SU-DHL-6 (cell line): ENCODE results near the gene SLC35B2.

Experiments used
- H2AFZ ChIP-seq: fragments of 200-600 bp; sonication (generic); 2 replicates; pipeline ENCODE4 v1.6.1; 2014; ENCODE audit warnings: low read depth, mild to moderate bottlenecking, moderate library complexity, mixed read lengths, antibody characterized with exemption, low read length; ENCODE audit not compliant: severe bottlenecking
- H3F3A ChIP-seq: fragments of 200-600 bp; shearing (Covaris generic); 2 replicates; pipeline ENCODE4 v1.6.0; 2016; ENCODE audit warnings: antibody characterized with exemption, mild to moderate bottlenecking; ENCODE audit not compliant: insufficient read depth
- H3K27ac ChIP-seq: fragments of 200-600 bp; sonication (generic); 2 replicates; pipeline ENCODE4 v1.5.1; 2016; ENCODE audit warnings: low read depth, mild to moderate bottlenecking, low read length, moderate library complexity, mixed read lengths
- H3K27me3 ChIP-seq: fragments of 200-600 bp; sonication (generic), shearing (Covaris generic); 2 replicates; pipeline ENCODE4 v1.6.0; 2014; ENCODE audit warnings: mild to moderate bottlenecking, low read length
- H3K36me3 ChIP-seq: fragments of 200-600 bp; sonication (generic); 2 replicates; pipeline ENCODE4 v1.6.1; 2014; ENCODE audit warnings: mild to moderate bottlenecking, low read length, mixed read lengths
- H3K4me2 ChIP-seq: fragments of 300-600, 200-600 bp; shearing (Covaris generic), sonication (generic); 2 replicates; pipeline ENCODE4 v1.6.0; 2014; ENCODE audit warnings: low read length, low read depth, mild to moderate bottlenecking; ENCODE audit not compliant: poor library complexity, severe bottlenecking
- H3K4me3 ChIP-seq: fragments of 200-600 bp; sonication (generic); 2 replicates; pipeline ENCODE4 v1.5.1; 2014; ENCODE audit warnings: antibody characterized with exemption, low read length, mild to moderate bottlenecking, mixed read lengths; ENCODE audit not compliant: insufficient read depth, poor library complexity, severe bottlenecking
- H3K79me2 ChIP-seq: fragments of 200-600 bp; sonication (generic); 2 replicates; pipeline ENCODE4 v1.6.1; 2014; ENCODE audit warnings: mild to moderate bottlenecking, low read length, moderate library complexity; ENCODE audit not compliant: insufficient read depth
- H3K9ac ChIP-seq: fragments of 200-600 bp; sonication (generic); 2 replicates; pipeline ENCODE4 v1.7.0; 2014; ENCODE audit warnings: mild to moderate bottlenecking, low read length
- H3K9me2 ChIP-seq: fragments of 200-600 bp; sonication (generic); replicated peaks from 2 replicates; pipeline ENCODE4 v1.6.1; 2014; ENCODE audit warnings: low read length; ENCODE audit not compliant: insufficient read depth
- H3K9me3 ChIP-seq: fragments of 200-600 bp; sonication (generic); 2 replicates; pipeline ENCODE4 v1.6.1; 2014; ENCODE audit warnings: low read length, mixed read lengths; ENCODE audit not compliant: insufficient read depth
- H4K20me1 ChIP-seq: fragments of 200-600 bp; sonication (generic); 2 replicates; pipeline ENCODE4 v1.6.1; 2014; ENCODE audit warnings: low read depth, mild to moderate bottlenecking, antibody characterized with exemption, low read length, moderate library complexity, mixed read lengths
- CTCF ChIP-seq: fragments of 200-600 bp; sonication (generic); IDR thresholded peaks from one replicate; pipeline ENCODE4 v1.5.1; 2017; ENCODE audit warnings: antibody characterized with exemption, mild to moderate bottlenecking, low read length, moderate library complexity; ENCODE audit not compliant: insufficient read depth, poor library complexity, severe bottlenecking
- EZH2phosphoT487 ChIP-seq: fragments of 200-600 bp; sonication (generic), shearing (Covaris generic); conservative IDR thresholded peaks from 2 replicates; pipeline ENCODE4 v1.6.1; 2018; ENCODE audit warnings: mild to moderate bottlenecking, antibody characterized with exemption, low read length, moderate library complexity, mixed read lengths

Gene SLC35B2

GRCh38 chr6:44226368-44227147, 30.8 kb downstream of the SLC35B2 start:
- H3F3A ChIP-seq: no peaks in the 10 kb centered on the region
- no peaks in the 10 kb centered on the region for H3K27me3 ChIP-seq
- no peaks in the 10 kb centered on the region for H4K20me1 ChIP-seq
- no peak overlapping the region for H3K4me3 ChIP-seq
- H3K9me2 ChIP-seq: no peaks in the 10 kb centered on the region
- TF ChIP-seq CTCF: no peak
- TF ChIP-seq EZH2phosphoT487: no peak
- H3K27ac ChIP-seq: no peak overlapping the region
- H3K79me2 ChIP-seq: peaks cover 44% of the 10 kb centered on the region
- no peaks in the 10 kb centered on the region for H3K9me3 ChIP-seq
- H3K36me3 ChIP-seq: no peaks in the 10 kb centered on the region
- no peak overlapping the region for H2AFZ ChIP-seq
- H3K4me2 ChIP-seq: peak overlapping the region; percentile 66
- peak overlapping the region; percentile 83 for H3K9ac ChIP-seq

GRCh38 chr6:44225579-44226325, 31.6 kb downstream of the SLC35B2 start:
- TF ChIP-seq EZH2phosphoT487: no peak
- no peak for TF ChIP-seq CTCF
- H3K79me2 ChIP-seq: peaks cover 44% of the 10 kb centered on the region
- H3K9me2 ChIP-seq: no peaks in the 10 kb centered on the region
- peak overlapping the region; percentile 66 for H3K4me2 ChIP-seq
- no peaks in the 10 kb centered on the region for H4K20me1 ChIP-seq
- H3K9ac ChIP-seq: peak overlapping the region; percentile 83
- no peak overlapping the region for H2AFZ ChIP-seq
- H3K36me3 ChIP-seq: no peaks in the 10 kb centered on the region
- no peaks in the 10 kb centered on the region for H3K27me3 ChIP-seq
- H3K27ac ChIP-seq: 0 out of 2 replicates have a peak overlapping the region, but pooled peaks have one; percentile 4
- H3K9me3 ChIP-seq: no peaks in the 10 kb centered on the region
- H3F3A ChIP-seq: peaks cover 4% of the 10 kb centered on the region; the same call in 1 of the 2 replicates
- H3K4me3 ChIP-seq: peak overlapping the region; percentile 8

GRCh38 chr6:44224965-44225305, 32.4 kb downstream of the SLC35B2 start:
- H3K27me3 ChIP-seq: no peaks in the 10 kb centered on the region
- peak overlapping the region; percentile 66 for H3K4me2 ChIP-seq
- peak overlapping the region; percentile 81 for H3K4me3 ChIP-seq
- no peaks in the 10 kb centered on the region for H4K20me1 ChIP-seq
- H3K9ac ChIP-seq: peak overlapping the region; percentile 83
- H3K9me2 ChIP-seq: no peaks in the 10 kb centered on the region
- no peaks in the 10 kb centered on the region for H3K9me3 ChIP-seq
- H3F3A ChIP-seq: peaks cover 8% of the 10 kb centered on the region
- H3K79me2 ChIP-seq: peaks cover 44% of the 10 kb centered on the region
- H3K27ac ChIP-seq: 0 out of 2 replicates have a peak overlapping the region, but pooled peaks have one; percentile 4
- H3K36me3 ChIP-seq: no peaks in the 10 kb centered on the region
- H2AFZ ChIP-seq: no peak overlapping the region
- no peak for TF ChIP-seq CTCF
- no peak for TF ChIP-seq EZH2phosphoT487
